ENCODE measurements around the gene WDR5. TPM values are rescaled to one million over a fixed set of nuclear protein-coding genes. Genes with fewer than 3 reads are reported as not detected.
A peak's percentile ranks its signal among the peaks of the same experiment; 100 is the strongest.

The WDR5 gene
- total and polyA plus RNA-seq, 12 donors, result 14.0 to 22.5 (median 17.8) TPM

- no peak for DNase-seq
- Histone ChIP-seq H3K9me3 (no peaks in the 10 kb centered on the region), H3K27ac (no peak overlapping the region), H3K4me1 (peaks cover 0 to 52% (median 27%) of the 10 kb centered on the region in 9 donors), H3K36me3 (no peaks in the 10 kb centered on the region), H3K27me3 (peaks cover 0 to 38% (median 24%) of the 10 kb centered on the region in 7 donors), H3K4me3 (no peak overlapping the region)
- intact Hi-C loops (cut with DNase I), result loop anchor here in 9 of 10 donors (5.0 to 10.0 kb wide), 10 partner anchors 36 to 568 kb away; partner anchors contain the start of genes RXRA (in 3 of the 9) and COL5A1 (in 2 of the 9)
- no peak for ATAC-seq
- 52 to 71% methylated on average over 6 of the region's 6 CpGs for WGBS, 2 donors
- no peak for TF ChIP-seq CTCF (IDR thresholded peaks at IDR 0.05)
Observed at GRCh38 chr9:134176599-134176968, 40.7 kb downstream of the WDR5 start.

- peaks cover 0 to 38% (median 24%) of the 10 kb centered on the region in 7 donors for H3K27me3 ChIP-seq
- DNase-seq (no peak), ATAC-seq (no peak)
- H3K27ac ChIP-seq, result no peak overlapping the region
- WGBS, 2 donors, result 59 to 61% methylated on average over 7 to 14 of the region's 17 CpGs
- intact Hi-C loops (cut with DNase I), result loop anchor here in 9 of 10 donors (5.0 to 10.0 kb wide), 10 partner anchors 35 to 568 kb away; partner anchors contain the start of genes RXRA (in 3 of the 9) and COL5A1 (in 2 of the 9)
- H3K9me3 ChIP-seq, result no peaks in the 10 kb centered on the region
- no peak for TF ChIP-seq CTCF (IDR thresholded peaks at IDR 0.05)
- no peak overlapping the region for H3K4me3 ChIP-seq
- H3K4me1 ChIP-seq, result peaks cover 0 to 52% (median 27%) of the 10 kb centered on the region in 9 donors
- no peaks in the 10 kb centered on the region for H3K36me3 ChIP-seq
Observed at GRCh38 chr9:134177186-134177585, 41.3 kb downstream of the WDR5 start.

- no peak for DNase-seq
- ATAC-seq, result no peak
- peaks cover 0 to 49% (median 27%) of the 10 kb centered on the region in 9 donors for H3K4me1 ChIP-seq
- peaks cover 0 to 38% (median 24%) of the 10 kb centered on the region in 7 donors for H3K27me3 ChIP-seq
- intact Hi-C loops (cut with DNase I), result loop anchor here in 9 of 10 donors (5.0 to 10.0 kb wide), 10 partner anchors 34 to 567 kb away; partner anchors contain the start of genes RXRA (in 3 of the 9) and COL5A1 (in 2 of the 9)
- H3K27ac ChIP-seq, result no peak overlapping the region
- no peak overlapping the region for H3K4me3 ChIP-seq
- H3K9me3 ChIP-seq, result no peaks in the 10 kb centered on the region
- WGBS, 2 donors, result 91% methylated on average over 28 of the region's 28 CpGs
- no peak for TF ChIP-seq CTCF (IDR thresholded peaks at IDR 0.05)
- no peaks in the 10 kb centered on the region for H3K36me3 ChIP-seq
Observed at GRCh38 chr9:134177624-134178393, 41.9 kb downstream of the WDR5 start.

GRCh38 chr9:134178394-134178767, 42.5 kb downstream of the WDR5 start:
- intact Hi-C loops (cut with DNase I), result loop anchor here in 9 of 10 donors (5.0 to 10.0 kb wide), 10 partner anchors 34 to 566 kb away; partner anchors contain the start of genes RXRA (in 3 of the 9) and COL5A1 (in 2 of the 9)
- Histone ChIP-seq H3K9me3 (no peaks in the 10 kb centered on the region), H3K36me3 (no peaks in the 10 kb centered on the region), H3K4me1 (peaks cover 0 to 44% (median 27%) of the 10 kb centered on the region in 9 donors), H3K27me3 (peaks cover 0 to 38% (median 24%) of the 10 kb centered on the region in 7 donors), H3K27ac (peak overlapping the region in 1 of 10 donors; percentile 10), H3K4me3 (no peak overlapping the region)
- 75 to 85% methylated on average over 9 of the region's 9 CpGs for WGBS, 2 donors
- ATAC-seq, result no peak
- DNase-seq, result no peak
- no peak for TF ChIP-seq CTCF (IDR thresholded peaks at IDR 0.05)

All from heart right ventricle (tissue), 16 donors.